Parathyroid adenoma (tissue), 2 donors: Measurements from ENCODE around the gene PKM.

Source experiments
- H2AFZ ChIP-seq: fragments of 300-600 bp; sonication (generic); one replicate; pipeline ENCODE4 v1.7.0; 2017; ENCODE audit warnings: antibody characterized with exemption, mild to moderate bottlenecking
- H3K27ac ChIP-seq: fragments of 300-600 bp; sonication (generic); one replicate; pipeline ENCODE4 v1.7.0; 2017
- H3K27me3 ChIP-seq: fragments of 300-600 bp; sonication (generic); one replicate; pipeline ENCODE4 v1.7.0; 2017; ENCODE audit warnings: low read length; ENCODE audit not compliant: control insufficient read depth, insufficient read depth
- H3K36me3 ChIP-seq: fragments of 300-600 bp; sonication (generic); one replicate; pipeline ENCODE4 v1.7.0; 2017; ENCODE audit warnings: low read length; ENCODE audit not compliant: control insufficient read depth, insufficient read depth
- H3K4me1 ChIP-seq: fragments of 300-600 bp; sonication (generic); one replicate; pipeline ENCODE4 v1.7.0; 2017; ENCODE audit warnings: control low read depth
- H3K4me2 ChIP-seq: fragments of 300-600 bp; sonication (generic); one replicate; pipeline ENCODE4 v1.7.0; 2017; ENCODE audit warnings: low read length
- H3K4me3 ChIP-seq: fragments of 300-600 bp; sonication (generic); one replicate; pipeline ENCODE4 v1.7.0; 2017; ENCODE audit warnings: low read depth, low read length
- H3K79me2 ChIP-seq: fragments of 300-600 bp; sonication (generic); one replicate; pipeline ENCODE4 v1.7.0; 2017; ENCODE audit warnings: control low read depth
- H3K9ac ChIP-seq: fragments of 300-600 bp; sonication (generic); one replicate; pipeline ENCODE4 v1.7.0; 2017; ENCODE audit warnings: mild to moderate bottlenecking
- H3K9me3 ChIP-seq: fragments of 300-600 bp; sonication (generic); one replicate; pipeline ENCODE4 v1.7.0; 2017; ENCODE audit warnings: low read length; ENCODE audit not compliant: control insufficient read depth
- CTCF ChIP-seq: fragments of 300-600 bp; sonication (generic); IDR thresholded peaks from one replicate; pipeline ENCODE4 v1.7.0; 2017; ENCODE audit warnings: antibody characterized with exemption, mild to moderate bottlenecking
- donor health status: primary hyperparathyroidism.

Gene PKM

DNA sequence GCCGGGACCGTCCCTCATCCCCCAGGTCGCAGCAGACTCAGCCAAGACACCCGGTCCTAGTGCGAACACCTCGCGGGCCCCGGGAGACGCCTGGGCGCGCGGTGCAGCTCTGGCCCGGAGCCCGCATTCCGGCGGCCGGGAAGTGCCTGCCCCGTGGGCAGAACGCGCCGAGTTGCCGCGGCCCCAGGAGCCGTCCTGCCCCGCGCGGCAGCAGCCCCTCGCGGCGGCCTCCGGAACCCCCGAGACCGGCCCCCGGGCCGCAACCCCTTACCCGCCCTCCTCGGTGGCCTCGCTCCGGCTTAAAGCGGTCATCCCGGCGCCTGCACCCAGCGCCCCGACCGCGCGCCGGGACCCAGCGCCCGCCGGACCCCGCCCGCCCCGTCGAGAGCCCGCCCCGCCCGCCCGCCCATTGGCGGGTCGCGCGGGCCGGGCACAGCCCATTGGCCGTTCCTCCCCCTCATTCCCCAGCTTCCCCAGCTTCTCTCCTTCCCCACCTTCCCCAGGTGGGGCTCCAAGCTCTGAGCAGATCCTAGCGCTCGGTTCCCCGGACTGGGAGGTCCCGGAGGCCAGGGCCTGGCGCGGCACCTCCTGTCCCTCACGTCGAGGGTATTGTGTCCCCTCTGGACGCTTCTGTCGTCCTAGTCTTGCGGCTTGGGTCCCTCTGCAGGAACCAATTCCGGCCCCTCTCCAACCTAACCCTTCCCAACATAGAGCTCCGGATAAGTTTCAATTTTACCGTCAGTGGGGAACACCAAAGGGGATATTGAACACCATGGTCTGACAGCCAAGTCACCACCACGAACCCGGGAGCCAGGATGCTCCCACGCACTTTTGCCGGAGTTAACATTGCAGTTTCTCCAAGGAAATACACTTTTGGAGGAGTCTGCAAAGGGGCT is 33.3 kb downstream of the PKM start, which contains the start of gene GRAMD2A:
GRAMD2A (minus strand) TSS at position 328 of the 896 bp plus-strand sequence.
- H3K4me2 ChIP-seq: no peak within 1 kb of the TSS
- no peak within 1 kb of the TSS for H3K9ac ChIP-seq
- H3K9me3 ChIP-seq: no peaks in the 10 kb centered on the region
- peak within 1 kb of the TSS; percentile 70 for H2AFZ ChIP-seq
- H3K27ac ChIP-seq: no peak within 1 kb of the TSS
- TF ChIP-seq CTCF: no peak
- no peaks in the 10 kb centered on the region for H3K79me2 ChIP-seq
- no peak within 1 kb of the TSS for H3K4me3 ChIP-seq
- no peaks in the 10 kb centered on the region for H3K36me3 ChIP-seq
- H3K4me1 ChIP-seq: no peaks in the 10 kb centered on the region
- no peaks in the 10 kb centered on the region for H3K27me3 ChIP-seq

- Histone ChIP-seq H3K4me2 (no peak overlapping the region), H3K9me3 (no peaks in the 10 kb centered on the region), H3K27ac (no peak overlapping the region), H3K9ac (no peak overlapping the region), H3K79me2 (no peaks in the 10 kb centered on the region), H2AFZ (peak overlapping the region; percentile 70), H3K4me1 (no peaks in the 10 kb centered on the region), H3K4me3 (no peak overlapping the region), H3K27me3 (no peaks in the 10 kb centered on the region), H3K36me3 (no peaks in the 10 kb centered on the region)
- TF ChIP-seq CTCF: no peak
These were observed 33.9 kb downstream of the PKM start for GRCh38 chr15:72197041-72197459.

DNA sequence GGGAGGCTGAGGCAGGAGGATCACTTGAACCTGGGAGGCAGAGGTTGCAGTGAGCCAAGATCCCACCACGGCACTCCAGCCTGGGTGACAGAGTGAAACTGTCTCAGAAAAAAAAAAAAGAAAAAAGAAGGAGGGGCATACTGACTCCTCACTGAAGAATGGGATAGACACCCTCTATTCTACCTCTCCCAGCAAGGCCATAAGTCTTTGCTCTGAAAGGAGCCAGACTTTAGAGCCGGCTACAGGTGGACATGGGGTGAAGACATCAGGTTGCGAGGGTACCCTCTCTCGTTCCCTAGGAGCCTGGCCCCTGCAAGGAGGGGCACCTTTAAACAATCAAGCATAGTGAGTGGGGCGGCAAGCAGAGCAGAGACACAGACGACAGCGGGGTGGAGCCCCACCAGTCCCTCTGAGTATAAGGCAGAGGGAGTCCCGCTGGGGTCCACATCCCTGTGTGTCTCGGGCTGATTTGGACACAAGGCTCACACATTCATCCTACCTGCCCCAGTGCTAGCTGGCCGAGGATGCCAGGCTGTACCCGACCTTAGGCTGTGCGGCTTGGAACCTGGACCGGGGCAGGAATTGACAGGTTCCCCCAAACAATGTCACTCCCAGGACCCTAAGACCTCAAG is 34.5 kb downstream of the PKM start:
- Histone ChIP-seq H3K79me2 (no peaks in the 10 kb centered on the region), H3K9ac (no peak overlapping the region), H3K27ac (no peak overlapping the region), H3K4me3 (no peak overlapping the region), H3K36me3 (no peaks in the 10 kb centered on the region), H3K4me2 (no peak overlapping the region), H2AFZ (peak overlapping the region; percentile 70), H3K9me3 (no peaks in the 10 kb centered on the region), H3K27me3 (no peaks in the 10 kb centered on the region), H3K4me1 (no peaks in the 10 kb centered on the region)
- no peak for TF ChIP-seq CTCF

DNA sequence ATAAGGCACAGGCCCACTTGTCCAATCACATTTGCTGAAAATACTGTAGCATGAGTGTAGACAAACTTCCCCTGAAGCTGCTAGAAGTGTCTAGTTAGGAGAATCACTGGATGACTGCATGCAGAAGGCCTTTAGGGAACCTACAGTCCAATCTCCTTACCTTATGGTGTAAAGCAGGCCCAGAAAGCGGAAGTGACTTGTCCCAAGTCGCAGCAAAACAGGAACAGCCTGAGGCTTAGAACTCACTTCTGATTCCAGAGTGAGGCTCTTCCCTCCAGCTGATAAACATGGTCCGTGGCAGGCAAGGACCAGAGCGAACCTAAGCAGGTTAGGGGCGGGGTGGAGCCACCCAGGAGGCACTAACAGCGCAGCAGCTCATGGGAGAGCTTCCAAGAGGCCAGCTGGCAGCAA is 35.9 kb downstream of the PKM start:
- Histone ChIP-seq H3K4me1 (no peaks in the 10 kb centered on the region), H3K36me3 (no peaks in the 10 kb centered on the region), H2AFZ (no peak overlapping the region), H3K4me3 (no peak overlapping the region), H3K9me3 (no peaks in the 10 kb centered on the region), H3K79me2 (no peaks in the 10 kb centered on the region), H3K27ac (no peak overlapping the region), H3K4me2 (no peak overlapping the region), H3K27me3 (no peaks in the 10 kb centered on the region), H3K9ac (no peak overlapping the region)
- no peak for TF ChIP-seq CTCF
